Stimulated activated CD4-positive, alpha-beta T cell treated with anti-CD3 and anti-CD28 coated beads, Interleukin-15, amount 100 ng/mL, for 1 hour (primary cell): ENCODE results near the gene PGLYRP3.
"Not testable (repeated sequence)": the region's sequence is repeated elsewhere in the genome, so short reads cannot be mapped to it uniquely, and the experiment has no call there.

Experiments
- DNase-seq, 2 donors: peaks; one replicate each; pipeline ENCODE4 v3.0.0-alpha.2; 2020; ENCODE audit warnings: low read depth in 1 of 2, low spot score in 1 of 2

The PGLYRP3 gene

GRCh38 chr1:153349363-153350320 is 36.9 kb upstream of the PGLYRP3 start:
- DNase-seq: no peak

DNA sequence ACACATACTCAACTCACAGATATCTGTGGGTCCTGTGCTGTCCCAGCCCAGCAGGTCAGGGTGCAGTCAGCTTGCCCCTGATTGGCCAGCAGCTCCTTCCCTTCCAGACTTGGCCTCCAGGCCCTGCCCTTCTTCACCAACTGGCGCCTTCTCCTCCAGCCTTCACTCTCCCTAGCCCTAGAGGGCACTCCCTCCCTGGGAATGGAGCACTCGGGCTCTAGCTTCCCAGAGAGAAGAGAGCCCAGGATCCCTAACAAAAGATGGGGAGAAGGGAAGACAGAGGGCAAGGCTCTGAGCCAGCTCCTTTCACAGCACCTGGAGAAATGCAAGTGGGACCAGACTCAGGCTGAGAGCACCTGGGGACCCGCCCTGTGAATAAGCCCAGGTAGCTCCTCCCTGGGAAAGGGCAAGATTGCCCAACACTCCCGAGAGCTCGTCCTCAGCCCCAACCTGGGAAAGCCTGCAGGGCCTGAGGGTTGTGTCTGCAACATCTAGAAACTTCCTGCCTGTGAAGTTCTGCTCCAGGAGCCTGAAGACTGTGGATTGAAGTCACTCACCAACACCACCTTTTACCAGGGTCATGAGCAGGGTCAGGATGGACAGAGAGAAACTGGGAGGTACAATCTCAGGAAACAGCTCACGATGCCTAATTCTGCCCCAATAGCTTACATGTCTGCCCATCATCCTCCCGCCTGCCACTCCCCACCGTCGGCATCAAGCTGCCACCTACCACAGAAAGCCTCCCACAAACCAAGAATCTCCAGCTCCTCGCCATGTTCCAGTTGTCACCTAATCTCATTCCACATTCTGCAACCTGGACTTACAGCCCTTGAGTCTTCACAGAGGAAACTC is 36.0 kb upstream of the PGLYRP3 start, which contains the start of gene PGLYRP4:
Gene PGLYRP4 (minus strand): TSS at position 331 of the 852 bp plus-strand sequence. CDS start 909 bp downstream, outside the sequence.
- DNase-seq: no peak

DNA sequence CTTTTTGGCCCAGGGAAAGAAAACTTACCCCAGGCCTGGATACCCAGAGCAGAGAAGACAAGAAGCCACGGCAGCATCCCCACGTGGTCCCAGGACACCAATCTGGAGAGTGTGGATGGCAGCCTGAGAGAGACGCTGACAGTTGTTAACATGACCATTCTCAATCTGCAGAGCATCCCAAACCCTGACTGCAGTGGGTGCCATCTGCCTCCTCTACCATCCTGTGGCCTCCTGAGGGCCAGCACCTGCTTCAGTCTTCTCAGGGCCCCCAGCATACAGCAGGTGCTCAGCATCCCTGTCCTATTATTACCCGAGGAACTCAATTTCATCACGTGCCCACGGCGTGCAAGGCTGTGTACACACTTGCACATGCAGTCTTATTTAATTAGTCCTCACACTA is 35.1 kb upstream of the PGLYRP3 start:
- no peak for DNase-seq

DNA sequence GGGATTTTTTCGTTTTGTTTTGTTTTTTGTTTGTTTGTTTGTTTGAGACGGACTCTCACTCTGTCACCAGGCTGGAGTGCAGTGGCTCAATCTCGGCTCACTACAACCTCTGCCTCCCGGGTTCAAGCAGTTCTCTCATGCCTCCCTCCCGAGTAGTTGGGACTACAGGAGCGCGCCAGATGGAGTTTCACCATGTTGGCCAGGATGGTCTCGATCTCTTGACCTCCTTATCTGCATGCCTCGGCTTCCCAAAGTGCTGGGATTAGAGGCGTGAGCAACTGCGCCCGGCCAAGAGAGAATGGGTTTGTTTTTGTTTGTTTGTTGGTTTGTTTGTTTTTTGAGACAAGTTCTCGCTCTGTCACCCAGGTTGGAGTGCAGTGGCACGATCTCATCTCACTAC is 34.3 kb upstream of the PGLYRP3 start:
- not testable (repeated sequence) for DNase-seq

- DNase-seq: no peak
Observed at GRCh38 chr1:153346077-153346723, 33.4 kb upstream of the PGLYRP3 start.

GRCh38 chr1:153345187-153346076 is 32.7 kb upstream of the PGLYRP3 start:
- DNase-seq: no peak

DNA sequence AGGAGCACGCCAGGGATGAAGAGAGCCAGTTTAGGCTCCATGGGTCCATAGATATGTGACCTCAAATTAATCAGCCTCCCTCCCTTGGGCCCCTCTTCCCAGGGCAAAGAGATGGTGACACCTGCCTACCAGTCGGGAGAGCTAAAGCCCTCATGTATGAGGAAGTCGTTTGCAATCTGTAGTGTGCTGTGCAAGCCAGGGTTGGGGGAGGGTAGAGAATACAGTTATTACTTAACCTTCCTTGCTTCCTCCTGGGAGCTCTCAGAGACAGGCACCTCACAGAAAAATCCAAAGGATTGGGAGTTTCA is 31.9 kb upstream of the PGLYRP3 start:
- DNase-seq: no peak

DNA sequence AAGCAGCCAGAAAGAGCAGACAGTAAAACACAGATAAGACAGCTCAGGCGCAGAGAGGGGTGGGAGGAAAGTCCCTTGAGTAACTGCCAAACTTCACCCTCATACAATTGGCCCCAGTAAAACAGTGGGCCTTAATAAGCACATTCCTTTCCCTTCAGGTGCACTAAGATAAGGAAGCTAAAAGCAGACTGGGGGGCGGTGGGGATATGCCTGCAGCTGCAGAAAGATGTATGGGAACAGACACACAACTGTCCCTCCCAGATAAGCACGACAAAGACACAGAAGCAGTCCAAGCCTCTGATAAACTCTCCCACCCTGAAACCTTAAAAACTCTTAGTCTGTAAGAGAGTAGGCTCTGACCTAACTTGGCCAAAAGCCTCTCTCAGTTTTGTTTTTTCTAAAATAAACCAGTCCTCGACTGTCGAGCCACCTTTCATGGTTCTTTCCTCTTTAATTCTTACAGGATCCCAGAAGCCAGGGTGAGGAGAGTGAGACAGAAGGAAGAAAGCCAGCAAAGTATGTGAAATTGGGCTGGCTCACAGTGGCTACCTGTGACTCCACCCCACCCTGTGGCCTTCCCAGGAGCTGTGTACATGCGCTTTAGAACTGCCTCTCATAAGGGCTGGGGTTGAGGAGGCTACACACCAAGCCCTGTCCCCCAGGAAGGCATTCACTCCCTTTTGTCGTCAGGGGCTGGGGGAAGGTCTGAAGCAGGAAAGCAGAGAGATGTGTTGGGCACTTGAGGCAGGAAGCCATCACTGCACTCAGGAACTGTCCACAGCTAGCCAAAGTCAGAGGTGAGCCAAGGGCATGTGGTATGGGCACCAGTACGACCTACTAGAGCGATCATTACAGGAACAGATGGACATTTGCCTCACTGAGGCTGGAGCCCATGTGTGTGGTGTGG is 31.3 kb upstream of the PGLYRP3 start:
- DNase-seq: no peak

- DNase-seq: no peak
Observed at GRCh38 chr1:153343040-153343681, 30.4 kb upstream of the PGLYRP3 start.

DNA sequence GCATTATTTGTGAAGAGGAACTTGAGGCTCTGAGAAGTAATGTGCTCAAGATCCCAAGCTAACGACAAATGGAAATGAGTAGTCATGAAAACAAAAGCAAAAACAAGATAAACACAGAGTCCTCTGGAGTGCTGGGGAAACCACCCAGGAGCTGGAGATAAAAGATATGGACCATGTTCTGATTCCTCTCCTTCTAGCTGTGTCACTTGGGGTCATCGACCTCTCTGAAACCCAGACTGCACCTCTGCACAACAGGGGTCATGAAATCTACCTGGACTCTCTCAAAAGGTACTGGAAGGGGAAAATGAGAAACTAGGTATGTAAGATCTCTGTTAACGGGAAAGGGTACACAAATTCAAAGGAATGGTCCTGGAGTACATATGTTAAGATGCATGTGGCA is 29.4 kb upstream of the PGLYRP3 start:
- no peak for DNase-seq

DNA sequence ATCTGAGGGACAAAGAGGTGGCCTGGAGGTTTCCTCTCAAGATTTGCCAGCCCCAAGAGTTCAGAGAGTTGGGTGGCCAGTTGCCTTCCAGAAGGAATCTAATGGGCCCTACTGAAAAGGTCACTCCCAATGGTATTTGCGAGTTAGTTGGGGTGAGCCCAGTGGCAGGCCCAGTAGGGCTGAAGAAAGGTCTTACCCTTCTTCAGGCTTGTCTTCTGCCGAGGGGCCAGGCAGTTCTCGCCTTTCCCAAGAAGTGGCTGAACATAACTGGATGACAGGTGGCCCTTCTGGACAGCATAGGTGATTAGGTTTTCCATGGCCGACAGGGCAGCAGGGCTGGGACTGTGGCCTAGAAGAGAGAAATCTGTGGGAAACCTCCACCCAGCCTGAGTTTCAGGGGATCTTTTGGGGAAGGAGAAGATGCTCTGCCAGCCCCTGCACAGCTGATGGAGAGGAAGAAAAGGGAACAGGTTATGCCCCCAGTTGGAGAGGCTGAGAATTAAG is 28.7 kb upstream of the PGLYRP3 start:
- no peak for DNase-seq

GRCh38 chr1:153340356-153340755 is 27.6 kb upstream of the PGLYRP3 start:
- no peak for DNase-seq

GRCh38 chr1:153339802-153340201 is 27.1 kb upstream of the PGLYRP3 start:
- DNase-seq: no peak

- DNase-seq: no peak
Observed at GRCh38 chr1:153337980-153338853, 25.5 kb upstream of the PGLYRP3 start.

DNA sequence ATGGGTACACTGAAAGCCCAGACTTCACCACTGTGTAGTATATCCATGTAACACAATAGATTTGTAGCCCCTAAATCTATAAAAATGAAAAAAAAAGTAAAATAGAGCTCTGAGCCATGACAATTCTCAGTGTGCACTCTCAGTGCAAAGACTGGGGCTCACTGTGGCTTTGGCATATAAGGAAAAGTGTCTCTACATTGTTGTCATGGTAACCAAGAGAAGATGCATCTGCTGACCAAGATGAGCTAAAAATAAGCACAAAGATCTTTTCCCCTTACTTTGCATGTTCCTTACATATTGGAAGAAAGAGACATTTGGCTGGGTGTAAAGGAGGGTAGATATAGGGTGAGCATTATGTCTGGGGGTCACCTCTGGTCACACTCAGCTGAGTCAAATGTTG is 23.9 kb upstream of the PGLYRP3 start:
- DNase-seq: no peak

- no peak for DNase-seq
Observed at GRCh38 chr1:153333902-153334301, 21.1 kb upstream of the PGLYRP3 start.

- no peak for DNase-seq
Observed at GRCh38 chr1:153324912-153325311, 12.2 kb upstream of the PGLYRP3 start.

DNA sequence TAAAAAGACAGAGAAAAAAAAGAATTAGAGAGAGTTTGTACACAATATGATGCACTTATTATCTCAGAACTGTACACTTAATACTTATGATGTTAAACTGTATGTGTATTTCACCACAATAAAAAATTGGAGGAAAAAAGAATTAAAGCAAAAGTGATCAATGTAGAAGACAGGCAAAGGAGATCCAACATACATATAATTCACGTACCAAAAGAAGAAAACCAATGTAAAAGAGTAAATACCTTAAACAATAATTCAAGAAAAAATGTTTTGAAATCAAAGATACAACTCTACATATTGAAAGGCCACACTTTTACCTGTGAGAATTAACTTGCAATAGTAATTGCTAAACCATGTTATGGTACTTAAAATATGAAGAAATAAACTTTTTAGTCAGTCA is 9.8 kb upstream of the PGLYRP3 start:
- DNase-seq: no peak
